Fibroblast of the aortic adventitia (primary cell): Measurements from ENCODE around the gene FAM117B. TPM values are rescaled to one million over a fixed set of nuclear protein-coding genes. Genes with fewer than 3 reads are reported as not detected.
A peak's percentile ranks its signal among the peaks of the same experiment; 100 is the strongest.
"Not testable (repeated sequence)": the region's sequence is repeated elsewhere in the genome, so short reads cannot be mapped to it uniquely, and the experiment has no call there.

Experiments
- DNase-seq: peaks from one replicate; pipeline ENCODE4 v3.0.0-alpha.2; 2010; ENCODE audit warnings: low read depth
- H3K4me3 ChIP-seq: 2 replicates; pipeline ENCODE4 v1.5.1; 2011; ENCODE audit warnings: low read depth, mild to moderate bottlenecking, control low read depth, low read length, moderate library complexity
- total RNA-seq: library from RNA; depleted of rRNA; stranded (reverse); fragments of >200 nt; gene quantifications from 2 replicates; pipeline ENCODE4 v1.2.3, GENCODE V29; 2012; ENCODE audit warnings: low replicate concordance
- TF ChIP-seq, protein P1 (sequence below): IDR thresholded peaks from 2 replicates; pipeline ENCODE4 v1.5.1; 2011; ENCODE audit warnings: mild to moderate bottlenecking, low read length, control low read depth, inconsistent platforms; ENCODE audit not compliant: insufficient read depth

The FAM117B gene
- total RNA-seq, 1 donor, result 4.7 TPM

DNA sequence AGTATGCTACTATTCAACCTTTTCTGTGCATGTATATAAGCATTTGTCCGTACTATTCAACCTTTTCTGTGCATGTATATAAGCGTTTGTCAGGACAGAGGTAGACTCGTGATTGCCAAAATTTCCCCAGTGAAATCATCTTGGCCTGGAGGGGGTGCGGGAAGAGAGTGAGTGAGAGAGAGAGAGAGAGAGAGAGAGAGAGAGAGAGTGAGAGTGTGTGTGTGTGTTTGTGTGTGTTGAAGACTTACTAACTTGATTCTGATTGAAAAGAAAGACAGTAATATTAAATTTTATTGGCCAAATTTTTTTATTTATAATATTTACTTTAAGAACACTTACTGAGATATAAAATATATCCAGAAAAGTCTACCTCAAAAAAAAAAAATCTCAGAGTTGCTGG lies 19.1 kb downstream of the FAM117B start:
- TF ChIP-seq, protein P1, sequence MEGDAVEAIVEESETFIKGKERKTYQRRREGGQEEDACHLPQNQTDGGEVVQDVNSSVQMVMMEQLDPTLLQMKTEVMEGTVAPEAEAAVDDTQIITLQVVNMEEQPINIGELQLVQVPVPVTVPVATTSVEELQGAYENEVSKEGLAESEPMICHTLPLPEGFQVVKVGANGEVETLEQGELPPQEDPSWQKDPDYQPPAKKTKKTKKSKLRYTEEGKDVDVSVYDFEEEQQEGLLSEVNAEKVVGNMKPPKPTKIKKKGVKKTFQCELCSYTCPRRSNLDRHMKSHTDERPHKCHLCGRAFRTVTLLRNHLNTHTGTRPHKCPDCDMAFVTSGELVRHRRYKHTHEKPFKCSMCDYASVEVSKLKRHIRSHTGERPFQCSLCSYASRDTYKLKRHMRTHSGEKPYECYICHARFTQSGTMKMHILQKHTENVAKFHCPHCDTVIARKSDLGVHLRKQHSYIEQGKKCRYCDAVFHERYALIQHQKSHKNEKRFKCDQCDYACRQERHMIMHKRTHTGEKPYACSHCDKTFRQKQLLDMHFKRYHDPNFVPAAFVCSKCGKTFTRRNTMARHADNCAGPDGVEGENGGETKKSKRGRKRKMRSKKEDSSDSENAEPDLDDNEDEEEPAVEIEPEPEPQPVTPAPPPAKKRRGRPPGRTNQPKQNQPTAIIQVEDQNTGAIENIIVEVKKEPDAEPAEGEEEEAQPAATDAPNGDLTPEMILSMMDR, result no peak
- no peak for DNase-seq
- H3K4me3 ChIP-seq, result no peak overlapping the region

DNA sequence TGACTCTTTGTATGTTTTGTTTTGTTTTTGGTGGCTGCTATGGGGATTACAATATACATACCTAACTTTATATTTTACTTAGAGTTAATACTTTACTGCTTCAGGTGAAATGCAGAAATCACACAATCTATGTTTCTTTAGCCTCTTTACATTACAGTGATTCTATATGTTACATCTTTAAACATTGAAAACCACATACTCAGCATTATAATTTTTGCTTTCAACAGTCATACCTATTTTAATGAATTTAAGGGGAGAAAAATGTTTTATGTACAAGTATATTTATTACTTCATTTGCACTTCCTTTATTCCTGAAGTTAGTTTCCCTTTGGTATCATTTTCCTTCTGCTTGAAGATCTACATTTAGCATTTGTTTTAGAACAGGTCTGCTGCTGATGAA lies 23.1 kb downstream of the FAM117B start:
- TF ChIP-seq, protein P1, result no peak
- no peak overlapping the region for H3K4me3 ChIP-seq
- DNase-seq, result no peak

DNA sequence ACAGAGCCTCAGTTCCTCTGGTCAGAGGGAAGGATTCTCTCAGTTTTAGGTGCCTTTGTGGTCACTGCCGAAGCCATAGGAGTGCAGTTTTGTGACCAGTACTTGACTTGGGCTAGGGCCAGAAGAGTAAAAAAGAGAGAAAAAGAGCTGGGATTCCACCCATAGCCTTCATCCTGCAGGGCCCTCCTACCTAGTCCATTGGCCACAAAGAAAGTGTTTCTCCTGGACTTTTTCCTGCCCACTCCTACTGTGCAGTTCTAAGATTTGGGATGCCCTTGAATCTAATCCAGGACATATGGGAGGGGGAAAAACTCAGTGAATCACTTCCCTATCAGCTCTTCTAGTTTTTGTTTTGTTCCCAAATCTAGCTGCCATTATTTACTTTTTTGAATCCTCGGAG lies 26.0 kb downstream of the FAM117B start:
- H3K4me3 ChIP-seq, result no peak overlapping the region
- TF ChIP-seq, protein P1, result no peak
- peak; percentile 6 for DNase-seq

DNA sequence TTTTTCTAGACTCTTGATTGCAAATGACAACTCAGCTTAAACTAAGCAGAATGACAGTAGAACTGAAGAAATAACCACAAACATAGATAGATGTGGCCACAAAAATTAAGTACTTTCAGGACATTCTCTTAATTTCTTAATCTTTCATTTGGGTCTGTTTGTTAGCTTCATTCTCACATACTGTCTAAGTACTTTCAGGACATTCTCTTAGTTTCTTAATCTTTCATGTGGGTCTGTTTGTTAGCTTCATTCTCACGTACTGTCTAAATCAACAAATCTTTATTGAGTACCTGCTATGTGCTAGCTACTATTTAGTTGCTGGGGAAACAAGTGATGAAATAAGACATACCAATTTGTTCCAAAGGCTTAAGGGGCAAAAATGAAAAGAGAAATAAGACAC lies 35.1 kb downstream of the FAM117B start:
- TF ChIP-seq, protein P1, result no peak
- DNase-seq, result no peak
- H3K4me3 ChIP-seq, result no peak overlapping the region

DNA sequence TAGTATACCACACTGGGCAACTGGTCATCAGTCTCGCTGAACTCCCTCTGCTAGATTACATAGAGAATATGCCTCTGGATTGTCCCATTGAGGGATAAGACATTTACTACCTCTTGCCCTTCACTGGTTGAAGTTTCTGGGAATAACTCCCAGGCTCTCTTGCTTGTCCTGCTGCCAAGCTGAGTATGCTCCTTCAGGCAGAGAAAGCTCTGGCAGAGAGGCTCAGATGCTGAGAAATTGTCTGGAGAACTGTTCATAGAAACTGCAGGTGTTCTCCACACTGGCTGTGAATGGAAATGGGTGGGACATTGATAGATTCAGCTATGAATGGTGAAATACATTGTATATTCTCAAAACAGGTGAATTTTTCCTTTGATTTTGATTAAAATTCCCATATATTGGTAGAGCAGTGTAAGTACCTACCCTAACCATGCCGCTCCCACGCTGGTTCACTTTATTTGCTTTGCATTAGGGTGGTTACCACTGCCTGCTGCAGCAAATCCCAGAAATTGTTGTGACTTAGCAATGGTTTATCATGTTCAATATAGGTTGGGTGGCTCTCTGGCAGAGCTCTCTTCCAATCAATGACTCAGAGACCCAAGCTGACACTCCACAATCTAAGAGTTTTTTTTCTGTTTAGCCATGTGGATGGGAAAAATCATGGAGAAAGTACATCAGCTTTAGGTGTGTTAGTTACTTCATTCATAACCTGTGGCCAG lies 36.7 kb downstream of the FAM117B start:
- DNase-seq, result peak; percentile 43
- no peak overlapping the region for H3K4me3 ChIP-seq

DNA sequence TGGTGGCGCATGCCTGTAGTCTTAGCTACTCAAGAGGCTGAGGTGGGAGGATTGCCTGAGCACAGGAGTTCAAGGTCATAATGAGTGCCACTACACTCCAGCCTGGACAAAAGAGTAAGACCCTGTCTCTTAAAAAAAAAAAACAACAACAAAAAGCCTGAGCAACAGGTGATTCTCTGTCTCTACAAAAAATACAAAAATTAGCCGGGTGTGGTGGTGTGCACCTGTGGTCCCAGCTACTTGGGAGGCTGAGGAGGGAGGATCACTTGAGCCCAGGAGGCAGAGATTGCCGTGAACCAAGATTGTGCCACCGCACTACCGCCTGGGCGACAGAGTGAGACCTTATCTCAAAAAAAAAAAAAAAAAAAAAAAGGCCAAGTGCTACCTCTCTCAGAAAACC lies 40.3 kb downstream of the FAM117B start:
- not testable (repeated sequence) for DNase-seq, H3K4me3 ChIP-seq

More for the DNA sequence above, 36.7 kb downstream of the FAM117B start:
- TF ChIP-seq, protein P1, result no peak

DNA sequence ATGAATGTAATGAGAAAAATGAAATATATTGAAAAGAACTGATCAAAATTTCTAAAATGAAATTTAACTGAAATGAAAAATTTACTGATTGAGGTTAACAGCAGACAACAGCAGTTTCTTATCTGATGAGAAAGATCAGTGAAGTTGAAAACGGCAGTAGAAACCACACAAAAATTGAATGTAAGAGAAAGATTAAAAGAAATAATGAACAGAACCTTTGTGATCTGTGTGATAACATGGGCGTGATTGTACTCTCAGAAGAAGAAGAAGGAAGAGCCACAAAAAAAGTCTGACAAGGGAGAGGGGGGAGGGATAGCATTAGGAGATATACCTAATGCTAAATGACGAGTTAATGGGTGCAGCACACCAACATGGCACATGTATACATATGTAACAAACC lies 45.2 kb downstream of the FAM117B start:
- no peak overlapping the region for H3K4me3 ChIP-seq
- TF ChIP-seq, protein P1, result no peak
- DNase-seq, result no peak
